Loucy (cell line): Measurements from ENCODE around the gene EP400.
"Not testable (repeated sequence)": the region's sequence is repeated elsewhere in the genome, so short reads cannot be mapped to it uniquely, and the experiment has no call there.

Experiments used
- EZH2phosphoT487 ChIP-seq: fragments of 200-600 bp; IDR thresholded peaks from 2 replicates; pipeline ENCODE4 v1.6.1; 2018; ENCODE audit warnings: antibody characterized with exemption, mild to moderate bottlenecking, moderate library complexity, borderline replicate concordance
- TF ChIP-seq, protein P1 (sequence below): fragments of 200-600 bp; sonication (generic); conservative IDR thresholded peaks from 2 replicates; pipeline ENCODE4 v1.5.1; 2014; ENCODE audit warnings: mild to moderate bottlenecking, antibody characterized with exemption, low read length

DNA sequence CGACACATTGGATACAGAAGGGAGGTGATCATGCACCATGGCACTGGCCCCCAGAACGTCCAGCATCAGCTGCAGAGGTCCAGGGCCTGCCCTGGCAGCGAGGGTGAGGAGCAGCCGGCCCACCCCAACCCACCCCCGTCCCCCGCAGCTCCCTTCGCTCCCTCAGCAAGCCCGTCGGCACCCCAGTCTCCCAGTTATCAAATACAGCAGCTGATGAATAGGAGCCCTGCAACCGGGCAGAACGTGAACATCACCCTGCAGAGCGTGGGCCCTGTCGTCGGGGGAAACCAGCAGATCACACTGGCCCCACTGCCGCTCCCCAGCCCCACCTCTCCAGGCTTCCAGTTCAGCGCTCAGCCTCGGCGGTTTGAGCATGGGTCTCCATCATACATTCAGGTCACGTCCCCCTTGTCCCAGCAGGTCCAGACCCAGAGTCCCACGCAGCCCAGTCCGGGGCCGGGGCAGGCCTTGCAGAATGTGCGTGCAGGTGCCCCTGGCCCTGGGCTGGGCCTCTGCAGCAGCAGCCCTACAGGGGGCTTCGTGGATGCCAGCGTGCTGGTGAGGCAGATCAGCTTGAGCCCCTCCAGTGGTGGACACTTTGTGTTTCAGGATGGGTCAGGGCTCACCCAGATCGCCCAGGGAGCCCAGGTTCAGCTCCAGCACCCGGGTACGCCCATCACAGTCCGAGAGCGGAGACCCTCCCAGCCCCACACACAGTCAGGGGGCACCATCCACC is 11.0 kb downstream of the EP400 start:
- TF ChIP-seq, protein P1, sequence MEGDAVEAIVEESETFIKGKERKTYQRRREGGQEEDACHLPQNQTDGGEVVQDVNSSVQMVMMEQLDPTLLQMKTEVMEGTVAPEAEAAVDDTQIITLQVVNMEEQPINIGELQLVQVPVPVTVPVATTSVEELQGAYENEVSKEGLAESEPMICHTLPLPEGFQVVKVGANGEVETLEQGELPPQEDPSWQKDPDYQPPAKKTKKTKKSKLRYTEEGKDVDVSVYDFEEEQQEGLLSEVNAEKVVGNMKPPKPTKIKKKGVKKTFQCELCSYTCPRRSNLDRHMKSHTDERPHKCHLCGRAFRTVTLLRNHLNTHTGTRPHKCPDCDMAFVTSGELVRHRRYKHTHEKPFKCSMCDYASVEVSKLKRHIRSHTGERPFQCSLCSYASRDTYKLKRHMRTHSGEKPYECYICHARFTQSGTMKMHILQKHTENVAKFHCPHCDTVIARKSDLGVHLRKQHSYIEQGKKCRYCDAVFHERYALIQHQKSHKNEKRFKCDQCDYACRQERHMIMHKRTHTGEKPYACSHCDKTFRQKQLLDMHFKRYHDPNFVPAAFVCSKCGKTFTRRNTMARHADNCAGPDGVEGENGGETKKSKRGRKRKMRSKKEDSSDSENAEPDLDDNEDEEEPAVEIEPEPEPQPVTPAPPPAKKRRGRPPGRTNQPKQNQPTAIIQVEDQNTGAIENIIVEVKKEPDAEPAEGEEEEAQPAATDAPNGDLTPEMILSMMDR, result not testable (repeated sequence)
- not testable (repeated sequence) for TF ChIP-seq EZH2phosphoT487
